K562 (cell line): ENCODE results near the gene ANKRD7.

Experiments used
- CEBPB ChIP-seq: fragments of 450-650 bp; IDR thresholded peaks from 2 replicates; pipeline ENCODE4 v1.6.1; 2016; ENCODE audit warnings: missing genetic modification characterization, missing compliant biosample characterization
- GATAD2A ChIP-seq: fragments of 450-650 bp; IDR thresholded peaks from 2 replicates; pipeline ENCODE4 v1.6.1; 2017
- HDAC2 ChIP-seq: fragments of 450-650 bp; IDR thresholded peaks from 2 replicates; pipeline ENCODE4 v1.6.1; 2016; ENCODE audit warnings: mild to moderate bottlenecking
- JUND ChIP-seq, 2 experiments: IDR thresholded peaks; 2 replicates in 1 of 2; 3 replicates in 1 of 2; pipeline ENCODE4 v1.6.1; 2011; ENCODE audit warnings: borderline replicate concordance in 2 of 2, low read depth in 2 of 2, low read length in 2 of 2, improper control_type of control experiment in 1 of 2, missing biosample characterization in 1 of 2, missing genetic modification characterization in 1 of 2, missing genetic modification reagents in 1 of 2
- POLR2AphosphoS5 ChIP-seq: IDR thresholded peaks from 2 replicates; pipeline ENCODE4 v1.6.1; 2011; ENCODE audit warnings: mild to moderate bottlenecking, low read depth, low read length, moderate library complexity; ENCODE audit not compliant: control insufficient read depth, insufficient read depth
- RAD21 ChIP-seq, 2 experiments: fragments of 250-450 bp in 1 of 2; fragments of 450-650 bp in 1 of 2; sonication (Bioruptor Pico) in 1 of 2; formaldehyde crosslinking in 1 of 2; IDR thresholded peaks in 1 of 2; conservative IDR thresholded peaks in 1 of 2; 2 replicates each; pipeline versions ENCODE4 v1.4.0 to v1.8.0; 2020 to 2022; ENCODE audit warnings: mild to moderate bottlenecking in 2 of 2, moderate library complexity in 1 of 2
- RBBP5 ChIP-seq: fragments of 200-600 bp; sonication (generic); IDR thresholded peaks from 2 replicates; pipeline ENCODE4 v1.6.1; 2012; ENCODE audit warnings: borderline replicate concordance, mild to moderate bottlenecking, low read length, control low read depth, inconsistent platforms; ENCODE audit not compliant: insufficient read depth, poor library complexity, severe bottlenecking
- SMAD4 ChIP-seq: fragments of 250-450 bp; sonication (Bioruptor Pico); conservative IDR thresholded peaks from 2 replicates; pipeline ENCODE4 v1.8.0; 2021; ENCODE audit warnings: inconsistent platforms, mild to moderate bottlenecking, moderate library complexity
- TCF3 ChIP-seq: sonication (generic); formaldehyde crosslinking; IDR thresholded peaks from 2 replicates; pipeline ENCODE4 v1.4.0; 2020; ENCODE audit warnings: mild to moderate bottlenecking, missing genetic modification reagents
- YY1 ChIP-seq, 3 experiments: IDR thresholded peaks; 2 replicates each; pipeline ENCODE4 v1.6.1; 2011; ENCODE audit warnings: low read length in 2 of 3, mild to moderate bottlenecking in 2 of 3, moderate library complexity in 2 of 3, borderline replicate concordance in 1 of 3, control low read depth in 1 of 3, low read depth in 1 of 3; ENCODE audit not compliant: insufficient read depth in 3 of 3, insufficient replicate concordance in 2 of 3, control insufficient read depth in 1 of 3, insufficient read length in 1 of 3; ENCODE audit errors: extremely low read depth in 1 of 3
- ZBTB8A ChIP-seq: fragments of 450-650 bp; IDR thresholded peaks from 2 replicates; pipeline ENCODE4 v1.6.1; 2018; ENCODE audit warnings: mild to moderate bottlenecking, moderate library complexity; ENCODE audit not compliant: partially characterized antibody
- ZNF696 ChIP-seq: fragments of 250-450 bp; sonication (Bioruptor Pico); conservative IDR thresholded peaks from 2 replicates; pipeline ENCODE4 v1.4.0; 2020; ENCODE audit warnings: mild to moderate bottlenecking, moderate library complexity
- TF ChIP-seq, protein P1 (sequence below), 3 experiments: IDR thresholded peaks in 2 of 3; conservative IDR thresholded peaks in 1 of 3; 2 replicates each; pipeline ENCODE4 v1.5.1; 2011 to 2012; ENCODE audit warnings: low read length in 3 of 3, mild to moderate bottlenecking in 3 of 3, control low read depth in 2 of 3, improper control_type of control experiment in 1 of 3, inconsistent platforms in 1 of 3, low read depth in 1 of 3, mixed read lengths in 1 of 3, moderate library complexity in 1 of 3; ENCODE audit not compliant: insufficient read depth in 2 of 3
- TF ChIP-seq, protein P2 (sequence below): sonication (generic); formaldehyde crosslinking; IDR thresholded peaks from 2 replicates; pipeline ENCODE4 v1.8.0; 2023; ENCODE audit warnings: missing genetic modification reagents, mild to moderate bottlenecking, borderline replicate concordance

- no peak for TF ChIP-seq SMAD4 (CRISPR knock-in tag)
- no peak for TF ChIP-seq POLR2AphosphoS5
- TF ChIP-seq, protein P1, sequence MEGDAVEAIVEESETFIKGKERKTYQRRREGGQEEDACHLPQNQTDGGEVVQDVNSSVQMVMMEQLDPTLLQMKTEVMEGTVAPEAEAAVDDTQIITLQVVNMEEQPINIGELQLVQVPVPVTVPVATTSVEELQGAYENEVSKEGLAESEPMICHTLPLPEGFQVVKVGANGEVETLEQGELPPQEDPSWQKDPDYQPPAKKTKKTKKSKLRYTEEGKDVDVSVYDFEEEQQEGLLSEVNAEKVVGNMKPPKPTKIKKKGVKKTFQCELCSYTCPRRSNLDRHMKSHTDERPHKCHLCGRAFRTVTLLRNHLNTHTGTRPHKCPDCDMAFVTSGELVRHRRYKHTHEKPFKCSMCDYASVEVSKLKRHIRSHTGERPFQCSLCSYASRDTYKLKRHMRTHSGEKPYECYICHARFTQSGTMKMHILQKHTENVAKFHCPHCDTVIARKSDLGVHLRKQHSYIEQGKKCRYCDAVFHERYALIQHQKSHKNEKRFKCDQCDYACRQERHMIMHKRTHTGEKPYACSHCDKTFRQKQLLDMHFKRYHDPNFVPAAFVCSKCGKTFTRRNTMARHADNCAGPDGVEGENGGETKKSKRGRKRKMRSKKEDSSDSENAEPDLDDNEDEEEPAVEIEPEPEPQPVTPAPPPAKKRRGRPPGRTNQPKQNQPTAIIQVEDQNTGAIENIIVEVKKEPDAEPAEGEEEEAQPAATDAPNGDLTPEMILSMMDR (IDR thresholded peaks at IDR 0.05 in 2 of 3, conservative IDR thresholded peaks at IDR 0.05 in 1 of 3; ENCODE audit: insufficient read depth in 2 of 3, low read depth in 1 of 3, low read length in 3 of 3), result no peak
- no peak for TF ChIP-seq YY1 (IDR thresholded peaks at IDR 0.05; ENCODE audit: borderline replicate concordance in 1 of 3, control insufficient read depth in 1 of 3, extremely low read depth in 1 of 3, insufficient read depth in 3 of 3, insufficient read length in 1 of 3, insufficient replicate concordance in 2 of 3, low read depth in 1 of 3, low read length in 2 of 3)
- TF ChIP-seq HDAC2, result no peak
- TF ChIP-seq ZBTB8A, result no peak
- TF ChIP-seq JUND (IDR thresholded peaks at IDR 0.05; ENCODE audit: borderline replicate concordance, low read depth, low read length), result no peak
- no peak for TF ChIP-seq JUND (tag; IDR thresholded peaks at IDR 0.05; ENCODE audit: borderline replicate concordance, low read depth, low read length)
- TF ChIP-seq, protein P2, sequence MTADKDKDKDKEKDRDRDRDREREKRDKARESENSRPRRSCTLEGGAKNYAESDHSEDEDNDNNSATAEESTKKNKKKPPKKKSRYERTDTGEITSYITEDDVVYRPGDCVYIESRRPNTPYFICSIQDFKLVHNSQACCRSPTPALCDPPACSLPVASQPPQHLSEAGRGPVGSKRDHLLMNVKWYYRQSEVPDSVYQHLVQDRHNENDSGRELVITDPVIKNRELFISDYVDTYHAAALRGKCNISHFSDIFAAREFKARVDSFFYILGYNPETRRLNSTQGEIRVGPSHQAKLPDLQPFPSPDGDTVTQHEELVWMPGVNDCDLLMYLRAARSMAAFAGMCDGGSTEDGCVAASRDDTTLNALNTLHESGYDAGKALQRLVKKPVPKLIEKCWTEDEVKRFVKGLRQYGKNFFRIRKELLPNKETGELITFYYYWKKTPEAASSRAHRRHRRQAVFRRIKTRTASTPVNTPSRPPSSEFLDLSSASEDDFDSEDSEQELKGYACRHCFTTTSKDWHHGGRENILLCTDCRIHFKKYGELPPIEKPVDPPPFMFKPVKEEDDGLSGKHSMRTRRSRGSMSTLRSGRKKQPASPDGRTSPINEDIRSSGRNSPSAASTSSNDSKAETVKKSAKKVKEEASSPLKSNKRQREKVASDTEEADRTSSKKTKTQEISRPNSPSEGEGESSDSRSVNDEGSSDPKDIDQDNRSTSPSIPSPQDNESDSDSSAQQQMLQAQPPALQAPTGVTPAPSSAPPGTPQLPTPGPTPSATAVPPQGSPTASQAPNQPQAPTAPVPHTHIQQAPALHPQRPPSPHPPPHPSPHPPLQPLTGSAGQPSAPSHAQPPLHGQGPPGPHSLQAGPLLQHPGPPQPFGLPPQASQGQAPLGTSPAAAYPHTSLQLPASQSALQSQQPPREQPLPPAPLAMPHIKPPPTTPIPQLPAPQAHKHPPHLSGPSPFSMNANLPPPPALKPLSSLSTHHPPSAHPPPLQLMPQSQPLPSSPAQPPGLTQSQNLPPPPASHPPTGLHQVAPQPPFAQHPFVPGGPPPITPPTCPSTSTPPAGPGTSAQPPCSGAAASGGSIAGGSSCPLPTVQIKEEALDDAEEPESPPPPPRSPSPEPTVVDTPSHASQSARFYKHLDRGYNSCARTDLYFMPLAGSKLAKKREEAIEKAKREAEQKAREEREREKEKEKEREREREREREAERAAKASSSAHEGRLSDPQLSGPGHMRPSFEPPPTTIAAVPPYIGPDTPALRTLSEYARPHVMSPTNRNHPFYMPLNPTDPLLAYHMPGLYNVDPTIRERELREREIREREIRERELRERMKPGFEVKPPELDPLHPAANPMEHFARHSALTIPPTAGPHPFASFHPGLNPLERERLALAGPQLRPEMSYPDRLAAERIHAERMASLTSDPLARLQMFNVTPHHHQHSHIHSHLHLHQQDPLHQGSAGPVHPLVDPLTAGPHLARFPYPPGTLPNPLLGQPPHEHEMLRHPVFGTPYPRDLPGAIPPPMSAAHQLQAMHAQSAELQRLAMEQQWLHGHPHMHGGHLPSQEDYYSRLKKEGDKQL (CRISPR knock-in tag), result no peak
- TF ChIP-seq RAD21 (CRISPR knock-in tag; conservative IDR thresholded peaks at IDR 0.05 in 1 of 2, IDR thresholded peaks at IDR 0.05 in 1 of 2), result no peak
- TF ChIP-seq ZNF696 (CRISPR knock-in tag), result no peak
- TF ChIP-seq GATAD2A, result no peak
- TF ChIP-seq TCF3 (CRISPR knock-in tag), result no peak
- no peak for TF ChIP-seq RBBP5
- no peak for TF ChIP-seq CEBPB (tag)
These were observed 20.9 kb downstream of the ANKRD7 start for GRCh38 chr7:118245267-118246040.
